ENCODE results near the gene SMCO1.
"Not testable (repeated sequence)": the region's sequence is repeated elsewhere in the genome, so short reads cannot be mapped to it uniquely, and the experiment has no call there.

Gene SMCO1

DNA sequence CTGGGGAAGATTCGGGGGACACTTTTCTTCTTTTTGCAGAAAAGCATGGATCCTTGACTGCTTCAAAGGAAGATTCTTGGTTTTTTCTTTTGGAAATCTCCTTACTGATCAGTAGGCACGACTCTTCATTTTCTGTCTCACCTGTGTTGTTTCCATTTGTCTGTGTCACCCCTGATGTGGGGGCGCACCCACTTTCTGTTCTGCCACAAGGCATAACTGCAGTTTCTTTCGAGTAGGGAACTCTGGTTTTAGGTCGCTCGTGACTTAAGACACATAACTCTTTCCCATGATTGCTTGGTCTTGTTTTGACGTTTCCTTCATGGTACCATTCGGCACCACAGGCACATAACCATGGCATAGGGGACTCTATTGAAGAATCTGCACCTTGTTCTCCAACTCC is 42.9 kb downstream of the SMCO1 start:
- TF ChIP-seq, protein P1, sequence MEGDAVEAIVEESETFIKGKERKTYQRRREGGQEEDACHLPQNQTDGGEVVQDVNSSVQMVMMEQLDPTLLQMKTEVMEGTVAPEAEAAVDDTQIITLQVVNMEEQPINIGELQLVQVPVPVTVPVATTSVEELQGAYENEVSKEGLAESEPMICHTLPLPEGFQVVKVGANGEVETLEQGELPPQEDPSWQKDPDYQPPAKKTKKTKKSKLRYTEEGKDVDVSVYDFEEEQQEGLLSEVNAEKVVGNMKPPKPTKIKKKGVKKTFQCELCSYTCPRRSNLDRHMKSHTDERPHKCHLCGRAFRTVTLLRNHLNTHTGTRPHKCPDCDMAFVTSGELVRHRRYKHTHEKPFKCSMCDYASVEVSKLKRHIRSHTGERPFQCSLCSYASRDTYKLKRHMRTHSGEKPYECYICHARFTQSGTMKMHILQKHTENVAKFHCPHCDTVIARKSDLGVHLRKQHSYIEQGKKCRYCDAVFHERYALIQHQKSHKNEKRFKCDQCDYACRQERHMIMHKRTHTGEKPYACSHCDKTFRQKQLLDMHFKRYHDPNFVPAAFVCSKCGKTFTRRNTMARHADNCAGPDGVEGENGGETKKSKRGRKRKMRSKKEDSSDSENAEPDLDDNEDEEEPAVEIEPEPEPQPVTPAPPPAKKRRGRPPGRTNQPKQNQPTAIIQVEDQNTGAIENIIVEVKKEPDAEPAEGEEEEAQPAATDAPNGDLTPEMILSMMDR (IDR thresholded peaks at IDR 0.05; ENCODE audit: low read depth, low read length), result no peak
- H3K36me3 ChIP-seq, result peaks cover 5% of the 10 kb centered on the region; the same call in 1 of the 2 replicates

DNA sequence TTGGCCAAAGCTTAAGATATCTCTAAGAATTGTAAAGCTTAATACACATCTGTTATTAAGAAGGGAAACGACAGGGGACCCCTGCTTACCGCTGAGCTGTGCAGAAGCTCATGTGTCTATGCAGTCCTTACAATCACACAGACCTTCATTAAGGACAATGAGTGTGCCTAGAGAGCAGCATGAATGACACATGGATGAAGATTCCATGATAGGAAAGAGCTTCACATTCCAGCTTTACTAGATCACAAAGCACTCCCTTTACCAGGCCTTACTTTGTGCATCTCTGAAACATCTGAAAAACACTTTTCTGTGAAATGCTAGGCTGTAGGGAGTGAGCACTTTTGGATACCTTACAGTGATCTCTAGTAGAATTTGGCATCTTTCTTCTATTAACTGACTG is 43.6 kb downstream of the SMCO1 start:
- Histone ChIP-seq H3K4me3 (ENCODE audit: low read depth, low read length) (no peak overlapping the region), H3K27me3 (ENCODE audit: insufficient read depth, low read depth, severe bottlenecking) (no peaks in the 10 kb centered on the region), H3K9me3 (ENCODE audit: severe bottlenecking) (no peaks in the 10 kb centered on the region), H3K27ac (no peak overlapping the region), H3K36me3 (peaks cover 2% of the 10 kb centered on the region; the same call in 1 of the 2 replicates)
- no peak for DNase-seq
- TF ChIP-seq, protein P1 (IDR thresholded peaks at IDR 0.05; ENCODE audit: low read depth, low read length), result no peak

More for the DNA sequence above, 42.9 kb downstream of the SMCO1 start:
- Histone ChIP-seq H3K27ac (no peak overlapping the region), H3K4me3 (ENCODE audit: low read depth, low read length) (no peak overlapping the region), H3K27me3 (ENCODE audit: insufficient read depth, low read depth, severe bottlenecking) (no peaks in the 10 kb centered on the region), H3K9me3 (ENCODE audit: severe bottlenecking) (no peaks in the 10 kb centered on the region)
- no peak for DNase-seq

GRCh38 chr3:196470182-196470581 is 45.0 kb downstream of the SMCO1 start:
- not testable (repeated sequence) for H3K27ac ChIP-seq; H3K27me3 ChIP-seq (ENCODE audit: insufficient read depth, low read depth, severe bottlenecking); H3K36me3 ChIP-seq; H3K4me3 ChIP-seq (ENCODE audit: low read depth, low read length); H3K9me3 ChIP-seq (ENCODE audit: severe bottlenecking); DNase-seq

DNA sequence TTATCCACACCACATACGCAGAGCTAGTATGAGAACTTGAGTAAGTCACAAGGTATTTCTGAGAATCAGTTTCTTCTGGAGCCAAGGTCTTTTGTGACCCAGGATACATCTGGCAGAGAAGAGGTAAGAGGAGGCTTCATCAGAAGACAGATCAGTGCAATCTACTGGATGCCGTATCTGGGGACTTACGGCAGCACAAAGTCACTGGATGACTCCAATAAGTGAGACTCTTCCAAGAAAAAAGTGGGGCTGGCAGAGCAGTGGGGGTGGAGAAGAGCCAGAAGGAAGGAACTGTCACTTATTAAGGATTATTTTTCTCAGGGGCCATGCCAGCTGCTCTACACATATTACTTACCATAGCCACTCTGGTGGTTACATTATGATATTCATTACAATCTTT is 51.3 kb downstream of the SMCO1 start:
- DNase-seq, result no peak
- Histone ChIP-seq H3K27me3 (ENCODE audit: insufficient read depth, low read depth, severe bottlenecking) (no peaks in the 10 kb centered on the region), H3K9me3 (ENCODE audit: severe bottlenecking) (no peaks in the 10 kb centered on the region), H3K27ac (no peak overlapping the region), H3K4me3 (ENCODE audit: low read depth, low read length) (no peak overlapping the region), H3K36me3 (no peaks in the 10 kb centered on the region)
- TF ChIP-seq, protein P1 (IDR thresholded peaks at IDR 0.05; ENCODE audit: low read depth, low read length), result no peak

DNA sequence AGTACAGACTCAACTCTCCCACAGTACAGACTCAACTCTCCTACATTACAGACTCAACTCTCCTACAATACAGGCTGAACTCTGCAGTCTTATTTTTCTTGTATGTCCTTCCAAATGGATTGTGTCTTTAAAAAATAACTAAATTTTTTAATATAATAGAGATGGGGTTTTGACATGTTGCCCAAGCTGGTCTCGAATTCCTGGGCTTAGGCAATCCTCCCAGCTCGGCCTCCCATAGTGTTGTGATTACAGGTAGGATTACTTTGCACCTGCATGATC is 51.7 kb downstream of the SMCO1 start:
- Histone ChIP-seq H3K9me3 (ENCODE audit: severe bottlenecking) (no peaks in the 10 kb centered on the region), H3K36me3 (no peaks in the 10 kb centered on the region), H3K27ac (no peak overlapping the region), H3K27me3 (ENCODE audit: insufficient read depth, low read depth, severe bottlenecking) (no peaks in the 10 kb centered on the region), H3K4me3 (ENCODE audit: low read depth, low read length) (no peak overlapping the region)
- DNase-seq, result no peak
- TF ChIP-seq, protein P1 (IDR thresholded peaks at IDR 0.05; ENCODE audit: low read depth, low read length), result no peak

- not testable (repeated sequence) for DNase-seq; H3K36me3 ChIP-seq; H3K27ac ChIP-seq; H3K9me3 ChIP-seq (ENCODE audit: severe bottlenecking); H3K27me3 ChIP-seq (ENCODE audit: insufficient read depth, low read depth, severe bottlenecking); H3K4me3 ChIP-seq (ENCODE audit: low read depth, low read length)
Measured at GRCh38 chr3:196462680-196463477, 52.3 kb downstream of the SMCO1 start.

DNA sequence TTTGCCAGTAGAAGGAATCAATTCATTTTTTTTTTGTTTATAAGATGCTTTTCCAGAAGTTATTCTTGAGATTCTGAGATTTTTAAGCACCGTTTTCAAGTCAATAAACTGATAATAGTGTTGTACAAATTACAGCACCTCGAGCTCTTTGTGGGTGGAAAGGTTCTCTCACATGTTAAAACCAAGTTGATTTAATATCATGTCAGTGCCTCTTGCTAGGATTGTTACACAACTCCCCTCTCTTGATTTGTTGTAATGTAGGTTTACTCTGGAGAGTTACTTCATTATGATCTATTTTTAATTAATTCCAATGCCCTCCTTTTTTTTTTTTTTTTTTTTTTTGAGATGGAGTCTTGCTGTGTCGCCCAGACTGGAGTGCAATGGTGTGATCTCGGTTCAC is 57.1 kb downstream of the SMCO1 start:
- H3K9me3 ChIP-seq (ENCODE audit: severe bottlenecking), result no peaks in the 10 kb centered on the region
- H3K27ac ChIP-seq, result no peak overlapping the region
- TF ChIP-seq, protein P1 (IDR thresholded peaks at IDR 0.05; ENCODE audit: low read depth, low read length), result no peak
- no peaks in the 10 kb centered on the region for H3K36me3 ChIP-seq
- H3K27me3 ChIP-seq (ENCODE audit: insufficient read depth, low read depth, severe bottlenecking), result no peaks in the 10 kb centered on the region
- no peak overlapping the region for H3K4me3 ChIP-seq (ENCODE audit: low read depth, low read length)
- no peak for DNase-seq

DNA sequence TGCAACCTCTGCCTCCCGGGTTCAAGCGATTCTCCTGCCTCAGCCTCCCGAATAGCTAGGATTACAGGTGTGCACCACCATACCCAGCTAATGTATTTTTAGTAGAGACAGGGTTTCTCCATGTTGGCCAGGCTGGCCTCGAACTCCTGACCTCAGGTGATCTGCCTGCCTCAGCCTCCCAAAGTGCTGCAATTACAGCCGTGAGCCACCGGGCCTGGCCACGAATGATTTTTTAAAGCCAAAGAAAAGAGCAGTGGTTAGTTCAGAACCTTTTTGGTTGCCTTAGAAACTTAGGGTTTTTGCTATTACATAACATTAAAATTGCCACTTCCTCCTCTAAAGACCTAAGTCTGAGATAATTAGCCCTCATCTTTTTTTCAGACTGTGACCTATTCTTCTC is 57.7 kb downstream of the SMCO1 start:
- not testable (repeated sequence) for H3K27ac ChIP-seq; H3K36me3 ChIP-seq; H3K27me3 ChIP-seq (ENCODE audit: insufficient read depth, low read depth, severe bottlenecking); H3K9me3 ChIP-seq (ENCODE audit: severe bottlenecking); DNase-seq; H3K4me3 ChIP-seq (ENCODE audit: low read depth, low read length)
